ENCODE measurements around the gene CD22.
"Not testable (repeated sequence)": the region's sequence is repeated elsewhere in the genome, so short reads cannot be mapped to it uniquely, and the experiment has no call there.

CD22 gene

DNA sequence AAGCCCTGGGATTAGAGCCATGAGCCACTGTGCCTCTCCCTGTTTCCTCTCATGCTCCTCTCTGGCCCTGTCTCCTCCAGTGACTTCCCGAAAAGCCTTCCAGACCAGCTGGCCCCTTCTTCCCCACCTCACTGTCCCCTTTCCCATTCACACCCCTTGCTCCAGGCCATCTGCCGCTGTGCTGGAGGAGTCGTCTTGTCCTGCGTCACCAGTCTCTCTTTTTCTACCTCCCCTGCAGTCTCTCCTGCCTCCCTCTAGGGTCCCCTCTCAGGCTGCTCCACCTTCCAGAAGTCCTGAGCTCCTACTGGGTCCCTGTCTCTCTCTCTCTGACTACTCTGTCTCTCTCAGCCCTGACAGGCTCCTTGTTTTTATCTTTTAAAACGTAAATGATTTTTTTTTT, 13.4 kb downstream of the CD22 start:
- DNase-seq = no peak
- no peak for ATAC-seq

DNA sequence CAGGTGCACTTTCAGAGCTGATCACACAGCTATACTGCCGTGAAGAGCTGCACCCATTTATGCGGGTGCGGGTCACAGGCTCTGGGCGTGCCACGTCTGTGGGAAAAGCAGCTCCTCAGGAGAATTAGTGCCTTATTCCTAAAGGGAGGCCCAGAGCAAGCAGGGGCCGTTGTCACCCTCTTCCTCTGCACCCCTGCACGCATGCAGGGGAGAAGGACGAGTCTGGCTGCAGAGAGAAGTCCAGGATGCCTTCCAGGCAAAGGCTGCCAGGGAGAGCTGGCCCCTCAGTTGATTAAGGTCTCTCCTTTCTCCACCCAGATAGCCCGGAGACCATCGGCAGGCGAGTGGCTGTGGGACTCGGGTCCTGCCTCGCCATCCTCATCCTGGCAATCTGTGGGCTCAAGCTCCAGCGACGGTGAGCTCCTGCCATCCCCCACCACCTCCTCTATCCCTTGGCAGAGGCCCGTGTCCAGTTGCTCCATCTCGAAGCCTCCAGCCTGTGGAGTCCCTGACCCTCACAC, 15.6 kb downstream of the CD22 start:
- DNase-seq = peak; percentile 3

GRCh38 chr19:35345671-35346111, 16.7 kb downstream of the CD22 start:
- no peak for ATAC-seq
- DNase-seq = peak; percentile 27

More for the DNA sequence above, 15.6 kb downstream of the CD22 start:
- no peak for ATAC-seq

DNA sequence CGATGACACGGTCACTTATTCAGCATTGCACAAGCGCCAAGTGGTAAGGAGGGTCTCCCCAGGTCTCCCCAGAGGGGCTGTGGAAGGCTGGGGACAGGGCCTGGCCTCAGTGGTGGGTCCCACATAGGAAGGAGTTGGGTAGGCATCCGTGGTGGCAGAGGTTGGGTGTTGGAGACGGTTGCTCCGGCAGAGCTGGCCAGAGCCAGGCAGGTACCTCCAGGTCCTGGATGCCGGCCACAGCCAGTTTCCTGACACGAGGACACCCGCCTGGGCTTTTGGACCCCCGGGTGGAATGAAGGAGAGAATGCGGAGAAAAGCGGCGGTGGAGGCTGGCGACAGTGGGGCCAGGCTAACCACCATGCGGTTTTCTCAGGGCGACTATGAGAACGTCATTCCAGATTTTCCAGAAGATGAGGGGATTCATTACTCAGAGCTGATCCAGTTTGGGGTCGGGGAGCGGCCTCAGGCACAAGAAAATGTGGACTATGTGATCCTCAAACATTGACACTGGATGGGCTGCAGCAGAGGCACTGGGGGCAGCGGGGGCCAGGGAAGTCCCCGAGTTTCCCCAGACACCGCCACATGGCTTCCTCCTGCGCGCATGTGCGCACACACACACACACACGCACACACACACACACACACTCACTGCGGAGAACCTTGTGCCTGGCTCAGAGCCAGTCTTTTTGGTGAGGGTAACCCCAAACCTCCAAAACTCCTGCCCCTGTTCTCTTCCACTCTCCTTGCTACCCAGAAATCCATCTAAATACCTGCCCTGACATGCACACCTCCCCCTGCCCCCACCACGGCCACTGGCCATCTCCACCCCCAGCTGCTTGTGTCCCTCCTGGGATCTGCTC, 17.4 kb downstream of the CD22 start:
- peak; percentile 45 for ATAC-seq
- DNase-seq = peak; percentile 81

GRCh38 chr19:35347171-35347929, 18.4 kb downstream of the CD22 start, which contains the start of gene FFAR1:
Gene FFAR1 (plus strand): TSS chr19:35347902. CDS start chr19:35351552, 3,650 bp downstream.
- DNase-seq (peak; percentile 65), ATAC-seq (peak; percentile 66)

GRCh38 chr19:35347930-35348298, 18.9 kb downstream of the CD22 start:
- DNase-seq = no peak
- no peak for ATAC-seq

DNA sequence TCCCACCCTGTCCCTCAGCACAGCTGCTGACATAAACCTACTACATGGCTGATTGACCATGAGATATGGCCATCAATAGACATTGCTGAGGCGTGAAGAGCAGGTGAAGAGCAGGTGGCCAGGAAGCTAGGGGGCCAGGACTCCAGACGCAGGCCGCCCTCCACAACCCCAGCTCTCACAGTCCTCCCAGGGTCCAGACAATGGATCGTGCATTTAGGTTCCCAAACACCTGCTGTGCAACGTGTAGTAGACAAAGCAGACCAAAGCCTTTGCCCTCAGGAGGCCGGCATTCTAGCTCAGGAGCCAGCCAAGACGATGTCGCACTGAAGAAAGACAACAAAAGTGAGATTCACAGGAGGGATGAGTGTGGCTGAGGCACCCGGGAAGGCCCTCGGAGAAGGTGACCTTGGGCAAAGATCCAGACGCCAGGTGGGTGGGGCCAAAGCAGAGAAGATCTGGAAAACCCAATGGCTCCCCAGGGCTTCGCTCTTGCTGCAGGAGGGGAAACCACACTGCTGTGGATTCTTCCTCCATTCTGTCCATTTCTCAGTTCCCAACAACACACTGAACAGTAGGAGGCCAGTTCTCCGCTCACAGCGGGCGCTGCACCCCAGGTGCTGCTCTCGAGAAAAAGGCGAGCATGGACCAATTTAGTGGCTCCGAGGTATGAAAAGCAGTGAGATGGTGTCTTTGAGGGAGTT, 20.1 kb downstream of the CD22 start:
- DNase-seq (peak; percentile 4), ATAC-seq (no peak)

DNA sequence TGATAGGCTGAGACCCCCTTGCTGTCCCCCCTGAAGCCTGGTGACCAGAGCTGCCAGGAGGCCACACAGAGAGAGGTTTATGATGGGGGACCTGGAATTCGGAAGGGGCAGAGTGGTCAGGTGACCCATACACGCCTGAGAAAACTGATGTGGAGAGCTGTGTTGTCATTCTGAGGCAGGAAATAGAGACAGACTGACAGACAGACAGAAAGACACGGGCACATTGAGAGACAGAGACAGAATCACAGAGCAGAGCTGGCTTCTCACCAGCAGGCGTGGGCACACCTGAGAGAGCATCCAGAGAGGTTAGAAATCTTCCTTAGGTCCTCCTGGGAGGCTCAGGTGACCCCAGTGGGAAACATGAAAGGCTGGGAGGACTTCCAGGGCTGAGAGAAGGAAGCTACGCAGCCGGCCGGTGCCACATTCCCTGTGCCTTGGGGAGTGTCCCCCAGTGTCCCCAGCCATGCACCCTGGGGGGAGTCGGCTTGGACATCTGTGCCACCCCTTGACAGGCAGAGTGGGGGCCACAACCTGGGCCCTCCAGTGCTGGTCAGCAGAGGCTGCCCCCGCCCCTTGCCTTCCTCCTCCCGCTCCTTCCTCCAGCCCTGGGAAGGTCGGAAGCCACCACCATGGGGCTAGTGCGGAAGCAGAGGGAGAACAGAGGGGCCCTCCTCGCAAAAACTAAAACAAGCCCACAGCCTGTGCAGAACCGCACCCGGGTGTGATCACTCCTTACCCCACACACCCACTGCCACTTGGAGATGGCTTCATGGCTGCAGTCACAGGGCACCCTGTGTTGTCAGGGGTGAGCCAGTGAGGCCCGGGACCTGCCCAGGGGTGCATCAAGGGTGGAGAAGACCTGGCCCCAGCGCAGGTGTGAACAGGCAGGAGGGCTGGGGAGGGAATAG, 20.9 kb downstream of the CD22 start:
- DNase-seq = peak; percentile 6
- ATAC-seq = no peak

GRCh38 chr19:35350591-35350990, 21.6 kb downstream of the CD22 start:
- ATAC-seq = no peak
- peak; percentile 3 for DNase-seq

- ATAC-seq (no peak), DNase-seq (peak; percentile 4)
These were observed 22.6 kb downstream of the CD22 start for GRCh38 chr19:35351411-35352176.

- DNase-seq (peak; percentile 7), ATAC-seq (no peak)
These were observed 23.1 kb downstream of the CD22 start for GRCh38 chr19:35352177-35352447.

DNA sequence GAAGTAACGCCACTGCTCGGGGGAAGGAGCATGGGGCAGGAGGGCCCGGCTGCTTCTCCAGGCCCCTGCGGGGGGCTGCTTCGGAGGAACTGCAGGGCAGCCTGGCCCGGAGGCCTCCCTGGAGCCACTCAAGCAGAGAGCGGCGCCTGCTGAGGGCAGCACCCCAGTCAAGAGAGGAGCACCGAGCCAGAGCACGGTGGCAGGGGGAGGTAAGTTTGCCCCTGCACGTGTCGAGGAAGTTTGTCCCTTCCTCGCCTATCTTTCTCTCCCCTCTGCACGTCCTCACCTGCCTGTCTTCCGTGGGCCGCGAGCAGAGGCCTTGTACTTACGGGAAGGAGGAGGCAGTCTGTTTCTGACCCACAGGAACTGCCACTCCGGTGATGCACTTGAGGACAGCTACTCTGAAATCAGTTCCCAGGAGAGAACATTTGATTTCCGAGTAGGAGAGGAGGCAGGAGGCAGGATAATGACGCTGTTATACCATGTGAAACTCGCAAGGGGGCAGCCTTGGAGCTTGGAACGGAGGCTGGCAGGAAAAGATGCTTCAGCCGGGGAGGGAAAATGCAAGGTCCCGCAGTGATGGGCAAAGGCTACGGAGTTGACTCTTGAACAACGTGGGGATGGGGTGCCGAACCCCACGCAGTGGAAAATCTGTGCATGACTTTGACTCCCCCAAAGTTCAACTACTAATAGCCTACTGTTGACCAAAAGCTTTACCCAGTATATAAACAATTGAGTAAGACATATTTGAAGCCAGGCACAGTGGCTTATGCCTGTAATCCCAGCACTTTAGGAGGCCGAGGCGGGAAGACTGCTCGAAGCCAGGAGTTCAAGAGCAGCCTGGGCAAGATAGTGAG, 23.7 kb downstream of the CD22 start:
- peak; percentile 77 for ATAC-seq
- DNase-seq = peak; percentile 79

DNA sequence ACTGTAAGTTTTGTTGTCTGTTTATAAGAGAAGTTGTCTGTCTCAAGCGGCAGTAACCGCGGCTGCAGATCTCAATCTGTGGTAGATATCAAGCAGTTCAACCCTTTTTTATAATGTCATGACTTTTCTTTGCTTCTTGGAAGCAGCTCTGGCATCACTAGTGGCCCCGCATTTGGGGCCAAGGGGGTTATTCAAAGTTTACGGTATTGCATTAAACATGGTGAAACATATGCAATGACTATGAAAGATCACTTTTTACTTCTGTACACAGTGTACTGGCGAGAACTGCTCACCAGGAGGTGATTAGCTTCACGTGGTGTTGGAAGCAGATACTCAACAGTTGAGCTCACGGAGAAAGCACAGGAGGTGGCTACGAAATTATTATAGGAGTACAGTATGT, 24.6 kb downstream of the CD22 start:
- DNase-seq = peak; percentile 2
- no peak for ATAC-seq

DNA sequence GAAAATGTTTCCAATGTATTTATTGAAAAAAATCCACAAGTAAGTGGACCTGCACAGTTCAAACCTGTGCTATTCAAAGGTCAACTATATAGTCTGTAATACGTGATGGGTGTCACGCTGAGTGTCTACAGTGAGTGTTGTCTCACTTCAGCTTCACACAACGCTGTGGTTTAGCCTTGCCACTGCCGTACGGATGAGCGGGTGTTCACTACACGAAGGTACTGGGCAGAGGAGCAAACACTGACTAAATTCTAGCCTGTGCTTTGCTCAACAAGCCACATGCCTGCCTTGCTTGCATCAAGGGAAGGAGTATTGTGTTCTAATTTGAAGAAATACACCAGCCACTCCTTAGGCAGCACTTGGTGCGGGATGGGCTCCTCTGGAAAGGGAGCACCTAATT, 25.9 kb downstream of the CD22 start:
- DNase-seq (no peak), ATAC-seq (no peak)

- ATAC-seq (no peak), DNase-seq (no peak)
These were observed 26.9 kb downstream of the CD22 start for GRCh38 chr19:35355791-35356460.

DNA sequence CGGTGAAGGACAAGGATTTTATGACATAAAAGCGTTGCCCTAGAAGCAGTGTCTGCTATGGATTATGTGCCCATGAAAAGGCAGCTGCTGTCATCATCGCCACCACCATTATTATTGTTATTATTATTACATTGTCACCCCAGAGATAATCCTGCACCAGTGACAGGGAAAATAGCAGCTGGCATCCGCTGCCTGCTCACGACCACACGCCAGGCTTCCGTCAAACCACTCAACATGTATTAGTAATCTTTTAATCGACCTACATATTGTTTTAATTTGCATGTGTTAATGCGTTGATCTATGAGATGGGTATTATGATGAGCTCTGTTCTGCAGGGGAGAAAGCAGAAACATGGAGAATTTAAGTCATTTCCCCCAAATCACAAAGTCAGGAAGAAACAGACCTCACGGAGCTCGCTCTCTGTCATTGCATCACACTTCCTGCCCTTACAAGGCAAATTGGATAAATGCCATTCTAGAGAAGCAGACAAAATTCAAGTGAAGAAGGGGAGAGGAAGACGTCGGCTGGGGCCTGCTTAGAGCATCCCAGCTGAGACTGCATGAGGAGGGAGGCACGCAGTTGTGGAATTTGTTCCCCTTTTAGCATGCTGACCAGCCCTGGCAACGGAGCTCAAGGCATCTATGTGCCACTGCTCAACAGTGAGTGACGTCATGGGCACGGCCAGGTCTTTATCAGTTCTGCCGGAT, 29.0 kb downstream of the CD22 start, which contains the start of gene FFAR3:
Gene FFAR3 (plus strand): TSS at position 594 of the 707 bp plus-strand sequence. CDS start 431 bp downstream, outside the sequence.
- no peak for DNase-seq
- peak; percentile 16 for ATAC-seq

DNA sequence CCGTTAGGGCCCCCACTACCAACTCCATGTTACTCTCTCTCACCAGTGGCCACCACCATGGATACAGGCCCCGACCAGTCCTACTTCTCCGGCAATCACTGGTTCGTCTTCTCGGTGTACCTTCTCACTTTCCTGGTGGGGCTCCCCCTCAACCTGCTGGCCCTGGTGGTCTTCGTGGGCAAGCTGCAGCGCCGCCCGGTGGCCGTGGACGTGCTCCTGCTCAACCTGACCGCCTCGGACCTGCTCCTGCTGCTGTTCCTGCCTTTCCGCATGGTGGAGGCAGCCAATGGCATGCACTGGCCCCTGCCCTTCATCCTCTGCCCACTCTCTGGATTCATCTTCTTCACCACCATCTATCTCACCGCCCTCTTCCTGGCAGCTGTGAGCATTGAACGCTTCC, 29.8 kb downstream of the CD22 start:
- peak; percentile 32 for DNase-seq
- not testable (repeated sequence) for ATAC-seq

- ATAC-seq, DNase-seq: not testable (repeated sequence)
These were observed 30.4 kb downstream of the CD22 start for GRCh38 chr19:35359395-35359794.

All from stimulated activated naive CD8-positive, alpha-beta T cell treated with anti-CD3 and anti-CD28 coated beads, Interleukin-15, Interleukin-2, amounts not matched to agents 100 U/mL and 50 U/mL, for 24 hours (primary cell).